ENCODE results near the gene DIRAS2. TPM values are rescaled to one million over a fixed set of nuclear protein-coding genes. Genes with fewer than 3 reads are reported as not detected.

The DIRAS2 gene
- polyA plus RNA-seq, 2 of the 4 experiments (the other 2 are of a cell fraction) = 0.08 to 0.12 TPM

DNA sequence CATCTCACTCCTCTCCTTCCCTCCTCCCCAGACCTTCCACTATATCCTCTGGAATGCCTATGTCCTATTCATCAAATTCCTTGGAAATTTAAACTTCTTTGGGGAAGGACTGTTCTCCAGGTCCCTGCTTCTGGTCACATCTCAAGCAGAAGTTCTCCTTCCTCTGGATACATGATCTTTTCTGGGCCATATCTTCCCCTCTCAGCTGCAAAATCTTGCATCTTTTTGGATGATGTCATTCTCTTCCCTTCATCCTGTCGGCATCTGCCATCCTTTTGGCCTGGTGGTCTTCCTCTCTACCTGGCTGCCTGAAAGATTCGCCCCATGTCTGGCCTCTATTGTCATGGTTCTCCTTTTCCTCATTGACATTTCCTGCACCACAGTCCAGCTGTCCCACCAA lies 5.2 kb upstream of the DIRAS2 start:
- H3K4me2 ChIP-seq = no peak overlapping the region
- 2% methylated on average over 2 of the region's 2 CpGs for WGBS (ENCODE audit: missing lambda C conversion rate)
- FAIRE-seq = no peak
- POLR2A ChIA-PET = no interaction called here
- no peak for ATAC-seq
- CTCF ChIA-PET = no interaction called here
- H3K4me3 ChIP-seq = no peak overlapping the region
- H3K9me3 ChIP-seq = no peaks in the 10 kb centered on the region; the same call in 2 of the 3 replicates
- H3K4me1 ChIP-seq = 0 out of 3 replicates have a peak, but pooled peaks cover 2% of the 10 kb centered on the region
- DNase-seq (ENCODE audit: low read depth in 1 of 2, low spot score in 1 of 2) = no peak
- no peak overlapping the region for H3K27ac ChIP-seq
- TF ChIP-seq NR3C1 (IDR thresholded peaks at IDR 0.05) (no peak), TP53 (CRISPR knock-in tag; IDR thresholded peaks at IDR 0.05) (no peak), ESRRA (IDR thresholded peaks at IDR 0.05; ENCODE audit: borderline replicate concordance, low read length) (no peak), FOSL2 (IDR thresholded peaks at IDR 0.05) (no peak), FOSL2 (CRISPR knock-in tag; IDR thresholded peaks at IDR 0.05) (no peak), HEYL (CRISPR knock-in tag; IDR thresholded peaks at IDR 0.05) (no peak), HDAC2 (IDR thresholded peaks at IDR 0.05) (no peak), BHLHE40 (IDR thresholded peaks at IDR 0.05; ENCODE audit: low read depth, low read length) (no peak), ZNF302 (CRISPR knock-in tag; IDR thresholded peaks at IDR 0.05) (no peak), ZSCAN20 (CRISPR knock-in tag; IDR thresholded peaks at IDR 0.05) (no peak), FOXS1 (CRISPR knock-in tag; IDR thresholded peaks at IDR 0.05) (no peak), CHD2 (IDR thresholded peaks at IDR 0.05; ENCODE audit: low read length, partially characterized antibody) (no peak), KDM5A (IDR thresholded peaks at IDR 0.05) (no peak), TFCP2L1 (CRISPR knock-in tag; IDR thresholded peaks at IDR 0.05) (no peak)
- TF ChIP-seq, protein P1, sequence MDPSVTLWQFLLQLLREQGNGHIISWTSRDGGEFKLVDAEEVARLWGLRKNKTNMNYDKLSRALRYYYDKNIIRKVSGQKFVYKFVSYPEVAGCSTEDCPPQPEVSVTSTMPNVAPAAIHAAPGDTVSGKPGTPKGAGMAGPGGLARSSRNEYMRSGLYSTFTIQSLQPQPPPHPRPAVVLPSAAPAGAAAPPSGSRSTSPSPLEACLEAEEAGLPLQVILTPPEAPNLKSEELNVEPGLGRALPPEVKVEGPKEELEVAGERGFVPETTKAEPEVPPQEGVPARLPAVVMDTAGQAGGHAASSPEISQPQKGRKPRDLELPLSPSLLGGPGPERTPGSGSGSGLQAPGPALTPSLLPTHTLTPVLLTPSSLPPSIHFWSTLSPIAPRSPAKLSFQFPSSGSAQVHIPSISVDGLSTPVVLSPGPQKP (IDR thresholded peaks at IDR 0.05; ENCODE audit: low read depth, low read length) = no peak
- TF ChIP-seq, protein P2, sequence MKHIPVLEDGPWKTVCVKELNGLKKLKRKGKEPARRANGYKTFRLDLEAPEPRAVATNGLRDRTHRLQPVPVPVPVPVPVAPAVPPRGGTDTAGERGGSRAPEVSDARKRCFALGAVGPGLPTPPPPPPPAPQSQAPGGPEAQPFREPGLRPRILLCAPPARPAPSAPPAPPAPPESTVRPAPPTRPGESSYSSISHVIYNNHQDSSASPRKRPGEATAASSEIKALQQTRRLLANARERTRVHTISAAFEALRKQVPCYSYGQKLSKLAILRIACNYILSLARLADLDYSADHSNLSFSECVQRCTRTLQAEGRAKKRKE (CRISPR knock-in tag; IDR thresholded peaks at IDR 0.05; ENCODE audit: low read depth) = no peak
- TF ChIP-seq, protein P3, sequence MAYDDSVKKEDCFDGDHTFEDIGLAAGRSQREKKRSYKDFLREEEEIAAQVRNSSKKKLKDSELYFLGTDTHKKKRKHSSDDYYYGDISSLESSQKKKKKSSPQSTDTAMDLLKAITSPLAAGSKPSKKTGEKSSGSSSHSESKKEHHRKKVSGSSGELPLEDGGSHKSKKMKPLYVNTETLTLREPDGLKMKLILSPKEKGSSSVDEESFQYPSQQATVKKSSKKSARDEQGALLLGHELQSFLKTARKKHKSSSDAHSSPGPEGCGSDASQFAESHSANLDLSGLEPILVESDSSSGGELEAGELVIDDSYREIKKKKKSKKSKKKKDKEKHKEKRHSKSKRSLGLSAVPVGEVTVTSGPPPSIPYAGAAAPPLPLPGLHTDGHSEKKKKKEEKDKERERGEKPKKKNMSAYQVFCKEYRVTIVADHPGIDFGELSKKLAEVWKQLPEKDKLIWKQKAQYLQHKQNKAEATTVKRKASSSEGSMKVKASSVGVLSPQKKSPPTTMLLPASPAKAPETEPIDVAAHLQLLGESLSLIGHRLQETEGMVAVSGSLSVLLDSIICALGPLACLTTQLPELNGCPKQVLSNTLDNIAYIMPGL (CRISPR knock-in tag; IDR thresholded peaks at IDR 0.05; ENCODE audit: borderline replicate concordance) = no peak
- TF ChIP-seq, protein P4, sequence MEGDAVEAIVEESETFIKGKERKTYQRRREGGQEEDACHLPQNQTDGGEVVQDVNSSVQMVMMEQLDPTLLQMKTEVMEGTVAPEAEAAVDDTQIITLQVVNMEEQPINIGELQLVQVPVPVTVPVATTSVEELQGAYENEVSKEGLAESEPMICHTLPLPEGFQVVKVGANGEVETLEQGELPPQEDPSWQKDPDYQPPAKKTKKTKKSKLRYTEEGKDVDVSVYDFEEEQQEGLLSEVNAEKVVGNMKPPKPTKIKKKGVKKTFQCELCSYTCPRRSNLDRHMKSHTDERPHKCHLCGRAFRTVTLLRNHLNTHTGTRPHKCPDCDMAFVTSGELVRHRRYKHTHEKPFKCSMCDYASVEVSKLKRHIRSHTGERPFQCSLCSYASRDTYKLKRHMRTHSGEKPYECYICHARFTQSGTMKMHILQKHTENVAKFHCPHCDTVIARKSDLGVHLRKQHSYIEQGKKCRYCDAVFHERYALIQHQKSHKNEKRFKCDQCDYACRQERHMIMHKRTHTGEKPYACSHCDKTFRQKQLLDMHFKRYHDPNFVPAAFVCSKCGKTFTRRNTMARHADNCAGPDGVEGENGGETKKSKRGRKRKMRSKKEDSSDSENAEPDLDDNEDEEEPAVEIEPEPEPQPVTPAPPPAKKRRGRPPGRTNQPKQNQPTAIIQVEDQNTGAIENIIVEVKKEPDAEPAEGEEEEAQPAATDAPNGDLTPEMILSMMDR (IDR thresholded peaks at IDR 0.05) = no peak

DNA sequence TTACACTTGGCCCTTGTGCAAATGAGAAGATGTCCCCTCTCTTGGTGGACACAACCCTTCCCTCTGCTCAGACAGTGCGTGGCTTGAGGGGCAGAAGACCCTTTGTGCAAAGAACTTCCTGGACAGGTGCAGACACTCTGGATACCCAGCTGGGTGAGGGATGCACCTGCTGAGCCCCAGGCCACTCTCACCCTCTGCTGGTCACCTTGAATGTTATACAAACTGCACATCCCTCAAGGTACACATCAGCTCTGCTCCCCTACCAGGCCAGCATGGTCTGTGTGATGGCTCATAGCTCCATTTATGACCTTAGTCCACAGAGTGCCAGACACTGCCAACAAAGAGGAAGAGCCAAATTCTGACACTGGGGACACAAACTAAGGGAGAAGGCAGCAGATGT lies 3.1 kb upstream of the DIRAS2 start:
- POLR2A ChIA-PET = no interaction called here
- H3K9me3 ChIP-seq = no peaks in the 10 kb centered on the region; the same call in 2 of the 3 replicates
- WGBS (ENCODE audit: missing lambda C conversion rate) = no CpG with 5 or more reads among the region's 1 CpG
- CTCF ChIA-PET = interaction anchor here (0.6 to 2.6 kb wide), 7 partner anchors 12 to 1048 kb away, joined by 3 to 15 read pairs (median 3); no protein-coding TSS in a partner anchor
- no peak overlapping the region for H3K4me2 ChIP-seq
- no peak overlapping the region for H3K4me3 ChIP-seq
- no peak for FAIRE-seq
- H3K27ac ChIP-seq = no peak overlapping the region
- TF ChIP-seq KDM1A (IDR thresholded peaks at IDR 0.05; ENCODE audit: low read depth) (no peak), CBX2 (IDR thresholded peaks at IDR 0.05; ENCODE audit: borderline replicate concordance, low read depth) (no peak), PHF8 (IDR thresholded peaks at IDR 0.05; ENCODE audit: borderline replicate concordance, low read depth) (no peak), EP300 (IDR thresholded peaks at IDR 0.05) (no peak), CEBPB (IDR thresholded peaks at IDR 0.05) (no peak), ZNF302 (CRISPR knock-in tag; IDR thresholded peaks at IDR 0.05) (no peak)
- TF ChIP-seq, protein P4 (IDR thresholded peaks at IDR 0.05) = no peak
- TF ChIP-seq, protein P5, sequence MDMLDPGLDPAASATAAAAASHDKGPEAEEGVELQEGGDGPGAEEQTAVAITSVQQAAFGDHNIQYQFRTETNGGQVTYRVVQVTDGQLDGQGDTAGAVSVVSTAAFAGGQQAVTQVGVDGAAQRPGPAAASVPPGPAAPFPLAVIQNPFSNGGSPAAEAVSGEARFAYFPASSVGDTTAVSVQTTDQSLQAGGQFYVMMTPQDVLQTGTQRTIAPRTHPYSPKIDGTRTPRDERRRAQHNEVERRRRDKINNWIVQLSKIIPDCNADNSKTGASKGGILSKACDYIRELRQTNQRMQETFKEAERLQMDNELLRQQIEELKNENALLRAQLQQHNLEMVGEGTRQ (IDR thresholded peaks at IDR 0.05) = no peak
- TF ChIP-seq, protein P6, sequence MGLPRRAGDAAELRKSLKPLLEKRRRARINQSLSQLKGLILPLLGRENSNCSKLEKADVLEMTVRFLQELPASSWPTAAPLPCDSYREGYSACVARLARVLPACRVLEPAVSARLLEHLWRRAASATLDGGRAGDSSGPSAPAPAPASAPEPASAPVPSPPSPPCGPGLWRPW (IDR thresholded peaks at IDR 0.05) = no peak
- no peak for ATAC-seq
- DNase-seq (ENCODE audit: low read depth in 1 of 2, low spot score in 1 of 2) = no peak
- 0 out of 3 replicates have a peak, but pooled peaks cover 2% of the 10 kb centered on the region for H3K4me1 ChIP-seq

Data from A549 (cell line).